CD4-positive, alpha-beta T cell treated with Interleukin-15 for 4 hours (primary cell): ENCODE results near the gene A2ML1.
A peak's percentile ranks its signal among the peaks of the same experiment; 100 is the strongest.
"Not testable (repeated sequence)": the region's sequence is repeated elsewhere in the genome, so short reads cannot be mapped to it uniquely, and the experiment has no call there.

Experiments used
- DNase-seq: peaks from one replicate; pipeline ENCODE4 v3.0.0-alpha.2; 2020; ENCODE audit warnings: low spot score

Gene A2ML1

GRCh38 chr12:8855891-8856290, 33.5 kb downstream of the A2ML1 start:
- no peak for DNase-seq

GRCh38 chr12:8859448-8859847, 37.0 kb downstream of the A2ML1 start:
- not testable (repeated sequence) for DNase-seq

DNA sequence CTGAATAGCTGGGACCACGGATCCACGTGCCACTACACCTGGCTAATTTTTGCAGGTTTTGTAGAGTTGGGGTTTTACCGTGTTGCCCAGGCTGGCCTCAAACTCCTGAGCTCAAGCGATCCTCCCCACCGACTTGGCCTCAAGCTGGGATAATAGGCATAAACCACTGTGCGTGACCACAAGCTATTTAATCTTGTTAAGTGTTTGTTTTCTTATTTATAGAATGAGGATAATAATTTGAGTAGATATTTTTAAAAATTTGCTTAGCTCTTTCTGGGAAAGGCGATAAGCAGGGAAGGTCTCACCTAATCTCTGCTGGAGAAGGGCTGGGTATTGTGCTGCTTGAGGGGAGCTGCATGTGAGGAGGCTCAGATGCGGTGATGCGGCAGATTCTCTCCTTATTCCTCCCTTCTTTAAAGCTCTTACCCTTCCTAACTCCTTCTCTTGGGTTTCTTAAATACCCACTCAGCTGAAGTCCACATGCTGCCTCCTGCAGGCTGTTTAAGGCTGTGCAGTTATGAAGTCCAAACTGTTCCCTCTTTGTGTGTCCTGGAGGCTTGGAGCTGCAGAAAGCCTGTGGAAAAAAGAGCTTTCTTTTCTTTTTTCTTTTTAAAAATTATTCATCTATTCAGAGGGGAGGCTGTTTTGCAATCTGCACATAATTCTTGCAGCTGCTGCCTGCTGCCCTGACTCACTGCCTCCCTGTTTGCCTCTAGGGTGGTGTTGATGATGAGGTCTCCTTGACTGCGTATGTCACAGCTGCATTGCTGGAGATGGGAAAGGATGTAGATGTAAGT, 37.9 kb downstream of the A2ML1 start:
- peak; percentile 32 for DNase-seq

- DNase-seq: no peak
Observed at GRCh38 chr12:8866429-8866828, 44.0 kb downstream of the A2ML1 start.

DNA sequence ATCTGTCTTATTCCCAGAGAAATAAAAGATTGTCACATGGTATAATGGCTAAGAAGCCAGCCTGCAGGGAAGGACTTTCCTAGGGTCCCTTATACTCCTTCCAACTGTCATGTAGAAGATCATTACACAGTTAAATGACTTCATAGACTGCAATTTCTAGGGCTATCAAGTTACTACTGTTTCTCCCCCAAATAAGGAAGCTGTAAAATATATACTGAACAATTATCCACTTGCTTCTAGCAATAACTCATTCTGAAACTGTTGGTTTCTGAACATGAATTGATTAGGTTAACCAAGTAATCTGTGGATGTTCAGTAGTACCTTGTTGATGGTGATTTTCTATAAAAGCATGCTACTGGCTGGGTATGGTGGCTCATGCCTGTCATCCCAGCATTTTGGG, 44.6 kb downstream of the A2ML1 start:
- no peak for DNase-seq

- no peak for DNase-seq
Observed at GRCh38 chr12:8867786-8868185, 45.4 kb downstream of the A2ML1 start.

DNA sequence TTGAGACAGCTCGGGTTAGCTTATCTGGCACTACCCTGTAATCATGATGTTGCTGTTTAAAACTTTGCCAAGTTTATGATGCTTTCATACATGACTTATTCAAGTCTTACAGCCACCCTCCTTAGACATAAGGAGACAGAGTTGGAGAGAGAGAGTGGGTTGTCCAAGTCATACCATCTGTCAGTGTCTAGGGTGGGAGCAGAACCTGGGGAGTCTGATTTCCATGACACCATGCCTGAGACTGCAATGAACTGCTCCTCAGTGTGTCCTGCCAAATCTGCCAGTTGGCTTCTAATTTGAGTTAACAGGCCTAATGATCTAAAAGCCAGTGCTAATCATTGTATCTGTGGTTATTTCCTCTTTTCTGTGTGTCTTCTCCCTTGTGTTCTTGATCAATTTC, 48.2 kb downstream of the A2ML1 start:
- DNase-seq: no peak

- no peak for DNase-seq
Observed at GRCh38 chr12:8871068-8871467, 48.6 kb downstream of the A2ML1 start.

- DNase-seq: no peak
Observed at GRCh38 chr12:8876887-8877286, 54.5 kb downstream of the A2ML1 start.

- no peak for DNase-seq
Observed at GRCh38 chr12:8886502-8887284, 64.3 kb downstream of the A2ML1 start.

GRCh38 chr12:8887285-8887715, 64.9 kb downstream of the A2ML1 start:
- no peak for DNase-seq

- DNase-seq: peak; percentile 72
Observed at GRCh38 chr12:8890313-8891085, 68.1 kb downstream of the A2ML1 start.

GRCh38 chr12:8891976-8892375, 69.6 kb downstream of the A2ML1 start:
- DNase-seq: no peak

- no peak for DNase-seq
Observed at GRCh38 chr12:8894378-8894777, 72.0 kb downstream of the A2ML1 start.

GRCh38 chr12:8894986-8895385, 72.6 kb downstream of the A2ML1 start:
- DNase-seq: no peak

DNA sequence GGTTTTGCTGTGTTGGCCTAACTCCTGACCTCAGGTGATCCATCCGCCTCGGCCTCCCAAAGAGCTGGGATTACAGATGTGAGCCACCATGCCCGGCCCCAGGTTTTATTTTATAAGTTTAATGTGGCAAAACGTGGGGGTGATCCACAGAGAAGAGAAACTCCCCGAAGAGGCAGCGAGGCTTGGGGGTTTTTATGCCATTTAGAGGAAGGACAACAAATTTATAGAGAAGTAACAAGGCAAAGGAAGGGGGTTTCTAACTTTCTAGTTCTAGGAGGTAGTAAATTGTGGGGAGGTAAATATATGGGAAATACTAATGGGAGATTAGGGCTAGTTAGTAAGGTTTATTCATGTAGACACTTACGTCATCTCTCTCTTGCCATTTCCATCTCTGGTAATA, 74.7 kb downstream of the A2ML1 start:
- DNase-seq: no peak

DNA sequence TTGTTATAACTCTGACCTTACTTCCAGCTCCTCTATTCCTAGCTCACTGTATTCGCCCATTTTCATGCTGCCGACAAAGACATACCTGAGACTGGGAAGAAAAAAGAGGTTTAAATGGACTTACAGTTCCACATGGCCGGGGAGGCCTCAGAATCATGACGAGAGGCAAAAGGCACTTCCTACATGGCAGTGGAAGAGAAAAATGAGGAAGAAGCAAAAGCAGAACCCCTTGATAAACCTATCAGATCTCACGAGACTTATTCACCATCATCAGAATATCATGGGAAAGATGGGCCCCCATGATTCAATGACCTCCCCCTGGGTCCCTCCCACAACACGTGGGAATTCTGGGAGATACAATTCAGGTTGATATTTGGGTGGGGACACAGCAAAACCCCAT, 77.4 kb downstream of the A2ML1 start:
- DNase-seq: no peak

DNA sequence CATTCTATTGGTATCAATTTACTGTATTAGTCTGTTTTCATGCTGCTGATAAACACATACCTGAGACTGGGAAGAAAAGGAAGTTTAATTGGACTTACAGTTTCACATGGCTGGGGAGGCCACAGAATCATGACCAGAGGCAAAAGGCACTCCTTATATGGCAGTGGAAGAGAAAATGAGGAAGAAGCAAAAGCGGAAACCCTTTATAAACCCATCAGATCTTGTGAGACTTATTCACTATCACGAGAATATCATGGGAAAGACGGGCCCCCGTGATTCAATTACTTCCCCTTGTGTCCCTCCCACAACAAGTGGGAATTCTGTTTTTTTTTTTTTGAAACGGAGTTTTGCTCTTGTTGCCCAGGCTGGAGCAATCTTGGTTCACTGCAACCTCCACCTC, 80.3 kb downstream of the A2ML1 start:
- DNase-seq: not testable (repeated sequence)

GRCh38 chr12:8903646-8904045, 81.2 kb downstream of the A2ML1 start:
- DNase-seq: no peak

- DNase-seq: no peak
Observed at GRCh38 chr12:8904665-8905064, 82.2 kb downstream of the A2ML1 start.

DNA sequence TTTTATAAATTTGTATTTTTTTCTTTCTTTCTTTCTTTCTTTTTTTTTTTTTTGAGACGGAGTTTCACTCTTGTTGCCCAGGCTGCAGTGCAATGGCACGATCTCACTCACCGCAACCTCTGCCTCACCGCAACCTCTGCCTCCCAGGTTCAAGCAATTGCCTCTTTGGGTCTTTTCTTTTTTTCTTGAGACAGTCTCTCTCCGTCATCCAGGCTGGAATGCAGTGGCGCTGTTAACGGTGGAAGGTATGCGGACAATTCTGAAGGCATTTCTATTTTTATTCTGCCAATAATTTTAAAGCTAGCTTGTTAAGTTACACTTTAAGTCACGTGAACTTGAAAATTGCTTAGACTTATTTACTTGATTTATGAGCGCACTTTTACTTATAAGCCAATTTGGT, 83.1 kb downstream of the A2ML1 start:
- DNase-seq: no peak
